ENCODE data around the gene GRK7.

- TF ChIP-seq POLR2A (IDR thresholded peaks at IDR 0.05; ENCODE audit: low read length) (no peak), GATA1 (IDR thresholded peaks at IDR 0.05; ENCODE audit: low read depth, low read length) (no peak)
Measured at GRCh38 chr3:141723255-141723654, 40.0 kb upstream of the GRK7 start.

Data from erythroblast (primary cell).